H54 (cell line): ENCODE data around the gene ARSI.

Experiments used
- DNase-seq: peaks from one replicate; pipeline ENCODE4 v3.0.0; 2011; ENCODE audit warnings: low spot score, mixed read lengths; ENCODE audit not compliant: insufficient read length
- FAIRE-seq: peaks from 3 replicates; lab custom pipeline; 2011; peaks lifted over from hg19 to GRCh38; lab: Jason Lieb, UNC
- POLR2A ChIP-seq: IDR thresholded peaks from 2 replicates; pipeline ENCODE4 v1.6.1; 2011; ENCODE audit warnings: low read depth, mild to moderate bottlenecking, low read length

ARSI gene

DNA sequence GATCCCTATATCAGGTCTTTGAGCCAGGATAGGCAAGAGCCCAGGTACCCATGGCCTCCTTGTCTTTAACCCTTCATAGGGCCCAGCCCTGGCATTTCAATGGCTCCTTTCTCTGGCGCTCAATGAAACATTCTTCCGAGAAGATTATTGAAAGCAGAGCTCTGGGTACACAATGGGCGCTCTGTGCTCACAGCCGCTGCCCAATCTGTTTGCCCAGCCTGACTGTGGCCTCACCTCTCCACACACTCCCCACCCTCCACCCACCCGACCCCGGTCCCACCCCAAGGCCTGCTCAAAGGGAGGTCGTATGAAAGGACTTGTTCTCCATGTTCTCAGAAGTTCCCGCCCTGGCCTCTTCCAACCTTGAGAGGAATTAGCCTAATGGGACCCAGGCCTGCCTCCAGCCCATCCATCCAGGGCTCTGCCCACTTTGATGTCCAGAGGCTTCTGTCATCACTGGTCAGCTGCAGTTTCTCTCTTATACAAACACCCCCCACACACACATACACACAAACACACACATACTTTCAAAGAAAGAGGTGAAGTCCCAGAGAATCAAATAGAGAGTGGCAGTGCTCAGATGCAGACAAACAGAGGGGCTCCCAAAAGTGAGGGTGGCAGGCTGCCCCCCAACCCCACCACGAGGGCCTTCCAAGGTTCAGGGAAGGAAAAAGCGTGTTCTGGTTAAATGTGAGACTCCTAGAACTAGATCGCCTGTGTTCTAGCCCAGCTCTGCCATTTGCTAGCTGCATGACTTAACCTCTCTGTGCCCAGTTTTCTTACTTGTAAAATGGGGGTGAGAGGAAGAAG is 5.1 kb upstream of the ARSI start:
- FAIRE-seq (no peak), DNase-seq (no peak)
- TF ChIP-seq POLR2A: no peak

DNA sequence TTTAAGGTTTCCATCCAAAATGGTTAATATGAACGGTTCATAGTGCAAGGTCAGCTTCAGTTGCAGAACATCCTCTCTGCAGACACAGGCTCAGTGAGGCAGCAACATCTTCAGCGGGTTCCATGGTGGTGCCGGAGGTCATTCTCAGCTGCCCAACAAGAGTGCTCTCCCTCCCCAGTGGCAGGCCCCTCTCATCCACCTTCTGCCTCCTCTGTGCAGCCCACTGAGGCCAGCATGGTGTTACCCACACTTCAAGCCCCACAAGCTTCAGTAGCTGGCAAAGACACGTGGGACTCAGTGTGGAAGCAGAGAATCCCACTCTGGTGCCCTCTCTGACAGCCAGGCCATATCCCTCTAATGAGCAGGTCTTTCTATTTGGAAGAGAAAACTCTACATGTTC is 4.1 kb upstream of the ARSI start:
- DNase-seq (no peak), FAIRE-seq (no peak)
- TF ChIP-seq POLR2A: no peak

GRCh38 chr5:150305557-150305956 is 2.9 kb upstream of the ARSI start:
- DNase-seq (no peak), FAIRE-seq (no peak)
- TF ChIP-seq POLR2A: no peak

DNA sequence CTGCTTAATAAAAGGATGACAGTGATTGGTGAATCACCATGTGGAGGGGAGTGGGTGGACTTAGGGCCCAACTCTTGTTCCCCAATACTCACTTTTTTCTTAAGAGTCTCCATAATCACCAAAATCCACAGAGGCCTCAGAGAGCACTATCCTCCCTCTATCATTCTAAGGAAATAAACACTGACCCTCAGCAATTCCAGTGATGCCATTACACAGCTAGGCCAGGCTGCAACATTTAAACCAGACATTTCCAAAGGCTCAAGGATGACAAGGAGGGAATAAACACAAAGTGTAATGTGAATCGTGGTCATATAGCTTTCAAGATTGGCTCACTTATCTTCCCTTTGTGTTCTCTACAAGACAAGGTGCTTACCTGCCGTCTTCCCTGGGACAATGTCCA is 2.4 kb upstream of the ARSI start:
- FAIRE-seq (no peak), DNase-seq (no peak)
- TF ChIP-seq POLR2A: no peak

DNA sequence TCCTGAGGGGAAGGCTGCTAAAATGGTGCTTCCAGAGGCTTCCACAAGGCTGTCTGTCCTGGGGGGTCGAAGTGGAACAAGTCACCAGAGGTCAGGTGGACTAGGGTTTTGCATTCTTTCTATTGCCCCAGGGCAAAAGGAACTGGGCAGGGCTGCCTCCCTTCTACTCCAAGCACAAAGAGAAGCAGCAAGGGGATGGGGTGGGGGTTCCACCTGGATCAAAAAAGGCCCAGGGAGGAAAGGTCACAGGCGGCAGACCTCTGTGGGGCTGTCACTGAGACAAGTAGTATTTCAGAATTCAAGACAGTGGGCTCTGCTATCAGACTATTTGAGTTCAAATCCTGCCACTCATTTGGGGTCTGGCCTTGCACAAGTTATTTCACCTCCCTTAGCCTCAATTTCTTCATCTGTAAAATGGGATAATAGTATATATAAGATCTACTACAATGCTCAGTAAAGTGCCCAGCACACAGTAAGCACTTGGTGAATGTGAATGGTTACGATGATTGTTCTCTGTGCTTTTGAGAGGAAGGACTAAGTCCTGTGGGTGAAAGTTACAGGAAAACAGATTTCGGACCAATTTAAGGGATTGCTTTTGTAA is 1.9 kb upstream of the ARSI start:
- FAIRE-seq (no peak), DNase-seq (no peak)
- TF ChIP-seq POLR2A: no peak

DNA sequence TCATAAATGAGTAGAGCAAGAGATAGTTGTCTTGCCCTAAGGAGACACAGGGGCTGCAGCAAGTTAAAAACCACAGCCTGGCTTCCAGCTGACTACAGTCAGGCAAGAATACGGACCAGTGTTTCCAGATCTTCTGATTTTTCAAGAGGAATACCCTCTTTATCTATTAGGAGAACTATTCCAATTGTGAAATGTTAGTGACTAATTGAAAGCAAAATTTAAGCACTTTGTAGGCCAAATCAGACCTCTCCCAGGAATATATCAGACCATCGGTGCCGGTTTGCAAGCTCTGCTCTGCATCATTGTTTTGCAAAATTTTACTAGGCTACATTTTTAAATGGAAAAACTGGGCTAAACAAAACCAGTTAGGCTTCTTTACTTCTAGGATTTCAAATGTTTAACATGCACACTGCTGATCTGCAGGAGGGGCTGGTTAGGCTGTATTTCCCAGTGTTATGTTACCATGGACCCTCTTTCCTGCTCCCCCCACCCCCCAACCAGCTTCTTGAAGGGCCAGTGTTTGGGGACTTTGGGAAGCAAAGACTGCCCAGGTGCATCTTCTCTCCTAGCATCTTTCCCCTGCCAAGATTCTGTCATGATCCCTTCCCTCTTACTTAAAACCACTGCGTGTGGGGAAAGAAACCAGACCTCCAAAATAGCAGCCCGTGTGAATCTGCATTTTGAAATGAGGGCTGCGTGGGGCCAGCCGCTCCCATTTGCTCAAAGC is 1.1 kb upstream of the ARSI start:
- no peak for TF ChIP-seq POLR2A
- FAIRE-seq: no peak
- DNase-seq: no peak

DNA sequence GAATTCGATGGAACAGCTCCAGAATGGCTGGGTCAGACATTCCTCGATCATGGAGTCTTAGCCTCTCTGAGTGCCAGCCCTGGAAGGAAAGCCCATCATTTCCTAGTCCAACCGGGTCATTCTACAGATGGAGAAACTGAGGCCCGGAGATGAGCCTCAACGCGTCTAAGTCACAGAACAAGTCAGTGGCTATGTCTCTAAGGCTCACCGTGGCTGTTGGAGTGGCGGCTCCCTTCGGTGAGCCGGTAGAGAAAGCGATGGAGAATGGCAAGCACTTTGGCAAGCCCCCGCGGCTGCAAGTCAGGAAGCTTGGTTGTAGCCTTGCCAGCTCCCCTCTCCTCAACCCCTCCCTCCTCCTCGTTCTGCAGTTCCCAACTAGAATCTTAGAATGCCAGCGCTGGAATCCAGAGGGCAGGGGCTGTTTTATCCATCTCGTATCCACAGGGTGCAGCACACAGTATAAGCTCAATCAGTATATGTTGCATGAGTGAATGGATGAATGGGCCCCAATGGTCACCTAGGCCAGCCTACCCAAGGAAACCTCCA is 438 bp upstream of the ARSI start:
- FAIRE-seq (no peak), DNase-seq (no peak)
- no peak for TF ChIP-seq POLR2A

GRCh38 chr5:150301901-150302300 is 804 bp downstream of the ARSI start:
- DNase-seq (no peak), FAIRE-seq (no peak)
- no peak for TF ChIP-seq POLR2A

- no peak for TF ChIP-seq POLR2A
- DNase-seq: no peak
- FAIRE-seq: no peak
Observed at GRCh38 chr5:150301170-150301505, 1.6 kb downstream of the ARSI start.

DNA sequence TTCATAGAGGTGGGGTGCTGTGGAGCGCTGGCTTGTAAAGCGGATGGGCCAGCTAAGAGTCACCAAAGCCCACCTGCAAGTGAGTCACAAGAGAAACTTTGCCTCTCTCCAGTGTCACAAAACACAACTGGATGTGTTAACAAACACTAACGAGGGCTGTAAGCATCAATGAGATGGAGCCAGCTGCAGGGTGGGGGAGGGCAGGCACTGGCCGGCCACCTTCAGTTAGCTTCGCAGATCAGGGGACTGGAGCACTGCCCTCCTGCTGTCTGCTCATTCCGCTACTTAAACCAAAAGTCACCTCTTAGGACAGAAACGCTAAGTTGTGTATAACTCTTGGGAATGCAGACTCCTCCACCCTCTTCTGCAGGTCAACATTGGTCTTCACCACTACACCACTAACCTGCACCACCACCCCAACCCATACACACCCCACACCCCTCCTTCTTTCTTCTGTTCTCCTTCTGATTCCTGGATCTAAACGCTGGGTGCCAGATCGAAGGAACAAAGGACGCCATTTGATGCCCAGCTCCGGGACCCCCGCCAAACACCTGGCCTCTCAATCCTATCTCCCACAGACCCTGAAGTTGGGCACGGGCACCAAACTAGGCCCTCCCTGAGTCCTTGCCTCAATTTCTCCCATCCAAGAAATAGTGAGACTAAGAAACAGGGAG is 2.1 kb downstream of the ARSI start:
- FAIRE-seq (no peak), DNase-seq (no peak)
- no peak for TF ChIP-seq POLR2A

DNA sequence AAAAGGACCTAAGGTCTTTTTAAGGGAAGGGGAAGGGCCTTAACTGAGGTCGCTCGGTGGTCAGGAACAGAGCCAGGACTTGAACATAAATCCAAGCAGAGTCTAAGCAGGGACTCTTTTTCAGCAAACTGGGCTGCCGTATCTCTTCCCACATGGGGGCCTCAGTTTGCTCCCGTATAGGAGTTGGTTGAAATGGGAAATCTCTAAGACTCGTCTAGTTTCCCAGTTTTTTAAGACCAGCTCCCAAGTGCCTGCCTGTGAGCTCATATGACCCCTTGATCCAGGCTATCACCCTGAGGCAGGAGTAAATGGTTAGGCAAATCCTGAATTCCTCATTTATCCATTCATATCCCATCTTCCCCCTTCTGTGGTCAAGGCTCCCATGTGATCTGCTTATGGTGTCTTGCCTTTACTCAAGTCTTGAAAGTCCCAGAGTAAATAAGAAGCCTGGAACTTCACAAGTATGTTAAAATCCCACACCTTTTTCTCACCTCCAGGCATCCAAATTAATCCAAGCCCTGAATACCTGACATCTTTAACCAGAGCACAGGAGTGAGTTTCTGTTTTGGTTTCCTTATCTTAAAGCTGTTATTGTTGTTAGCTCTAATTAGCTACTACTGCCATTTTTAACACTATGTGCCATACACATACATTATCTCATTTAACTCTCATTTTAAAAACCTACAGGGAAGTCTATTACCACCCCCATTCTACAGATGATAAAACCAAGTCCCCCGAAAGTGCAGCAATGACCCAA is 3.0 kb downstream of the ARSI start:
- no peak for TF ChIP-seq POLR2A
- no peak for FAIRE-seq
- DNase-seq: no peak

DNA sequence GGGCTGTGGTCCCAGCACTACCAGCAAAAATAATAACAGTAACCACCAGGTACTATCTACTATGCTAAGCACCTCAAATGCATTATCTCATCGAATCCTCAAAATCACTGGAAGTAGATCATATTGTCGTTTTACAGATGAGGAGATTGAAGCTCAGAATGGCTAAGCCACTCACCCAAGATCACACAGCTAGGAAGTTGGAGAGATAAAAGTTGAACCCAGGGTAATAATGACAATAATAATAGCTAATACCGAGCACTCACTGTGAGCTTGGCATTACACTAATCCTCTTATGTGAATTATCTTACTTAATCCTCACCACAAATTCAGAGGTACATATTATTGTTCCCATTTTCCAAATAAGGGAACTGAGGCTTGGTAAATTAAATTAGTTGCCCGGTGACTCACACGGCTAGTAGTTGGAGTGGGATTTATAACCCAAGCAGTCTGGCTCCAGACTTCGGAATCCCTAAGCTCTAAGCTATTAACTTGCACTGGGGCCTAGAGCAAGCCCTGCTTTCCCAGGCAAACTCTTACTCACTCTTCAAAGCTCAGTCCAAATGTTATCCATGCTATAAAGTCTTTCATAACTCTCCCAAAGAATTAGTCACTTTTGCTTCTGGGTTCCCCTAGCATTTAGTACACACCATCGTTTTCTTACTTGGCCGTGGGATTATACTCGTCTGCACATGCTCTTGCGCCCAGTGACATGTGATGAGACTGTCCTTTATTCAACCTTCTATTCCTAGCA is 3.8 kb downstream of the ARSI start:
- DNase-seq (peak; percentile 94), FAIRE-seq (peak; percentile 33)
- TF ChIP-seq POLR2A: no peak
